Esophagus (tissue), 2 donors: Measurements from ENCODE around the gene ADARB1. TPM values are rescaled to one million over a fixed set of nuclear protein-coding genes. Genes with fewer than 3 reads are reported as not detected.

Source experiments
- H3K27ac ChIP-seq, 2 donors: one replicate each; pipeline ENCODE4 v1.5.1; 2013; ENCODE audit warnings: low read depth in 2 of 2, mild to moderate bottlenecking in 2 of 2, inconsistent platforms in 1 of 2, low read length in 1 of 2, moderate library complexity in 1 of 2
- H3K27me3 ChIP-seq, 2 donors: one replicate each; pipeline ENCODE4 v1.6.1; 2013; ENCODE audit warnings: low read length in 2 of 2, control low read depth in 1 of 2, mild to moderate bottlenecking in 1 of 2; ENCODE audit not compliant: insufficient read depth in 2 of 2, control insufficient read depth in 1 of 2
- H3K36me3 ChIP-seq, 2 donors: one replicate each; pipeline ENCODE4 v1.6.1; 2013; ENCODE audit warnings: low read length in 1 of 2; ENCODE audit not compliant: control insufficient read depth in 2 of 2, insufficient read depth in 2 of 2
- H3K4me1 ChIP-seq, 2 donors: one replicate each; pipeline ENCODE4 v1.6.1; 2013; ENCODE audit warnings: low read length in 1 of 2; ENCODE audit not compliant: control insufficient read depth in 2 of 2, insufficient read depth in 2 of 2
- H3K4me3 ChIP-seq, 2 donors: one replicate each; pipeline ENCODE4 v1.5.1; 2013; ENCODE audit warnings: low read length in 2 of 2, mild to moderate bottlenecking in 2 of 2, low read depth in 1 of 2, moderate library complexity in 1 of 2
- H3K9me3 ChIP-seq, 2 donors: one replicate each; pipeline ENCODE4 v1.6.1; 2013; ENCODE audit warnings: mild to moderate bottlenecking in 2 of 2, low read depth in 1 of 2, low read length in 1 of 2, moderate library complexity in 1 of 2; ENCODE audit not compliant: control insufficient read depth in 2 of 2, insufficient read depth in 1 of 2
- WGBS, 2 donors: extraction: QIAGEN DNeasy Blood & Tissue Kit; methylation state at CpG; one replicate each; pipeline ENCODE4 v1.1.7; 2013; 5-methylcytosine and 5-hydroxymethylcytosine counted together
- polyA plus RNA-seq, 2 donors: library from polyadenylated mRNA; stranded (reverse); fragments of 200-250 nt; gene quantifications; one replicate each; pipeline ENCODE4 v1.2.3, GENCODE V29; 2013
- donor health status: healthy with polysubstance abuse.
- donor health status: Bipolar disorder and iron deficiency.

Gene ADARB1
- polyA plus RNA-seq, 2 donors, result 4.7 to 7.9 TPM

DNA sequence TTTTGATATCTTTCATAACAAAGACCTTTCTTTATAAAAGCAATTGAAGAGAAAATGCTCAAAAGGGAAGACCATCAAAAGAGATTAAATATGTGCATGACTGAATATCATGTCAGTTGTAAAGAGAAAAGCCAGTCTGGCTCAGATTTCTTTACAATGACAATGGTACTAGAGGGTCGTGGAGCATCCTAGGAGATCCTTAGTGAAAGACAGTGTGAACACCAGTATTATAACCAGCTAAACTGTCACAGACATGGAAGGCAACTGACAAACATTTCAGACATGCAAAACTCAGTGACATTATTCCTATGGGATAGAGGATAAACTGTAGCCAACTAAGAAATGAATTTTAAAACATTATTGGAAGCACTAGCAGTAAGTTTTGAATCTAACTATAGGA, 27.1 kb upstream of the ADARB1 start:
- no peak overlapping the region for H3K4me3 ChIP-seq
- 77 to 80% methylated on average over 1 of the region's 1 CpG for WGBS, 2 donors
- no peaks in the 10 kb centered on the region for H3K9me3 ChIP-seq
- no peak overlapping the region for H3K27ac ChIP-seq
- peaks cover 0 to 3% of the 10 kb centered on the region in 2 donors for H3K4me1 ChIP-seq
- no peaks in the 10 kb centered on the region for H3K36me3 ChIP-seq
- no peaks in the 10 kb centered on the region for H3K27me3 ChIP-seq

DNA sequence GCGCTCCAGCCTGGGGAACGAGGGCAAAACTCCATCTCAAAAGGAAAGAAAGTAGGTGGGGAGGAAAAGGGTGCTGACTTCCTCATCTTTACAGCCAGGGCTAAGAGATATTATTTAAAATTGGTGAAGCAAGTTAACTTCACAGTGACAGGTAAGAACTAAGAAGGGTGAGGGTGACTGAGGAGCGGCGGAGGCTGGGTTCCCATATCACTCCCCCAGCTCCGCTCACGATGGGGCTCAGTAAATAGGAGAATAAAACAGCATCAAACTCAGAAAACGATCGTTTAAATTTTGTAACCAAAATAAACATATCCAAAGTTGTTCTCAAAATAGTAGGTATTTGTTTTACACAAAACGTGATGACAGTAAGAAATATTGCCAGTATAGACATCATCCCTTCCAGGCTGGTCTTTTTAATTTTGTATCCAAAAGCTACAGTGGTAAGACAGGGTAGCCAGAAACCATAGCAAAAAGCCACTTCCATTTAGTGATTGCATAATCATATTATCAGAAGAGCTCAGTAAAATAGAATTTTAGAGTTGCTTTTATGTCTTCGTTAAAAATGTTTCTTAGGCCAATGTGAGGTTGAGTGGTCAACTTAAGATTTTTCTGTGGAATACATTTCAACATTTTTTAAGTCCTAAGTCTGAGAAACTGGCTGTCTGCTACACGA, 26.2 kb upstream of the ADARB1 start:
- Histone ChIP-seq H3K9me3 (no peaks in the 10 kb centered on the region), H3K27me3 (no peaks in the 10 kb centered on the region), H3K4me3 (no peak overlapping the region), H3K27ac (no peak overlapping the region), H3K36me3 (no peaks in the 10 kb centered on the region), H3K4me1 (peaks cover 0 to 3% of the 10 kb centered on the region in 2 donors)
- WGBS, 2 donors, result 75 to 79% methylated on average over 11 of the region's 11 CpGs

- H3K4me3 ChIP-seq, result no peak overlapping the region
- peaks cover 0 to 3% of the 10 kb centered on the region in 2 donors for H3K4me1 ChIP-seq
- H3K36me3 ChIP-seq, result no peaks in the 10 kb centered on the region
- peak overlapping the region; percentile 12 to 24 for H3K27ac ChIP-seq
- H3K9me3 ChIP-seq, result no peaks in the 10 kb centered on the region
- WGBS, 2 donors, result 77 to 81% methylated on average over 7 of the region's 7 CpGs
- no peaks in the 10 kb centered on the region for H3K27me3 ChIP-seq
These were observed 25.4 kb upstream of the ADARB1 start for GRCh38 chr21:45048968-45049367.

DNA sequence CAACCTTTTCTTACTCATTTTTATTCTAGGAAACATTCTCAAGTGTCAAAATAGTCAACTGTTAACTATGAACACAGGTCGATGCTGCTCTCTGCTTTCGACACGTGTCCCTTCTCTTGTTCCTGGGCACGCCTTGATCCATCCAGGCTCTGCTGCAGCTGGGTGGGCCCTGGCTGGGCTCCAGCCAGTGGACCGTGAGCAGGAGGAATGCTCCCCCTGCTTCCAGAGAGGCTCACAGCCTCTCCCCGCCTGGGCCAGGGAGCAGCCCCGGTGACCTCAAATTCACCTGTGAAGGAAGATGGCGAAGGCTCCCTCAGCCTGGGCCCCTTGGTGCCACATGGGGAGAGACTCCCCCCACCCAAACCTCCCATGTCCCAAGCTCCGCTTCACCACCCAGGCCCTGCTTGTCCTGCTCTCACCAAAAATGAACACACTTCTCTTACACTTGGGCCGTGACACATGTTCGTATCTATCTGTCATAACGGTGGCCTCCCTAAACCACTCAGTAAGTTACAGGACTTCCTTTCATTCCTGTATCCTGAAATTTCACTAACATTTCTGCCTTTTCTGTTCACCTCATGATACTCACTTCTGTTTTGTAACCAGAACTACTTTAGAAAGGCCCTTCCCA, 24.6 kb upstream of the ADARB1 start:
- Histone ChIP-seq H3K27me3 (no peaks in the 10 kb centered on the region), H3K36me3 (no peaks in the 10 kb centered on the region), H3K27ac (peak overlapping the region; percentile 68 to 72), H3K4me1 (peaks cover 0 to 3% of the 10 kb centered on the region in 2 donors), H3K9me3 (no peaks in the 10 kb centered on the region), H3K4me3 (no peak overlapping the region)
- WGBS, 2 donors, result 69 to 71% methylated on average over 12 of the region's 12 CpGs

DNA sequence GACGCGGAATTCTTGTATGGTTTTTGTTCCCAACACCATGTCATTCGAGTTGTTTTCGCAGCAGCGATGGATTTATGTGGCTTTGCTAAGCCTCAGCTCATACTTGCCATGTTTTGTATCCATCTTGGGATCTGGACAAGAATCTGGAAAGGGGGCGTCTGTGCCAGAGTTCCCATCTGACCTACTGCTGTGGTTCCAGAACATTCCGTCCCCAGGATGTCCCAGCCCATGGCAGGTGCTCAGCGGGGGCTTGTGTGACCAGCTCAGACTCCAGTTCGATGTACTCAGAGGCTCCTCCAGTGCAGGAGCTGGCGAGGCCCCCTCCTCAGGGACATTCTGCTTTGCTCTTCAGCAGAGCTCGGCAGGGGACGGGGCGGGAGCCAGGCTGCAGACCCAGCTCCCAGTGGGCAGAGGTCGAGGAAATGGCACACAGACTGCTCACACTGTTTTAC, 24.0 kb upstream of the ADARB1 start:
- peaks cover 0 to 3% of the 10 kb centered on the region in 2 donors for H3K4me1 ChIP-seq
- WGBS, 2 donors, result 75 to 76% methylated on average over 14 of the region's 14 CpGs
- H3K9me3 ChIP-seq, result no peaks in the 10 kb centered on the region
- no peaks in the 10 kb centered on the region for H3K27me3 ChIP-seq
- no peak overlapping the region for H3K4me3 ChIP-seq
- no peaks in the 10 kb centered on the region for H3K36me3 ChIP-seq
- H3K27ac ChIP-seq, result peak overlapping the region; percentile 65 to 70

GRCh38 chr21:45050797-45051489, 23.4 kb upstream of the ADARB1 start:
- Histone ChIP-seq H3K27ac (peak overlapping the region; percentile 65 to 70), H3K27me3 (no peaks in the 10 kb centered on the region), H3K4me1 (peaks cover 0 to 3% of the 10 kb centered on the region in 2 donors), H3K9me3 (no peaks in the 10 kb centered on the region), H3K36me3 (no peaks in the 10 kb centered on the region), H3K4me3 (no peak overlapping the region)
- 67 to 70% methylated on average over 19 of the region's 19 CpGs for WGBS, 2 donors

DNA sequence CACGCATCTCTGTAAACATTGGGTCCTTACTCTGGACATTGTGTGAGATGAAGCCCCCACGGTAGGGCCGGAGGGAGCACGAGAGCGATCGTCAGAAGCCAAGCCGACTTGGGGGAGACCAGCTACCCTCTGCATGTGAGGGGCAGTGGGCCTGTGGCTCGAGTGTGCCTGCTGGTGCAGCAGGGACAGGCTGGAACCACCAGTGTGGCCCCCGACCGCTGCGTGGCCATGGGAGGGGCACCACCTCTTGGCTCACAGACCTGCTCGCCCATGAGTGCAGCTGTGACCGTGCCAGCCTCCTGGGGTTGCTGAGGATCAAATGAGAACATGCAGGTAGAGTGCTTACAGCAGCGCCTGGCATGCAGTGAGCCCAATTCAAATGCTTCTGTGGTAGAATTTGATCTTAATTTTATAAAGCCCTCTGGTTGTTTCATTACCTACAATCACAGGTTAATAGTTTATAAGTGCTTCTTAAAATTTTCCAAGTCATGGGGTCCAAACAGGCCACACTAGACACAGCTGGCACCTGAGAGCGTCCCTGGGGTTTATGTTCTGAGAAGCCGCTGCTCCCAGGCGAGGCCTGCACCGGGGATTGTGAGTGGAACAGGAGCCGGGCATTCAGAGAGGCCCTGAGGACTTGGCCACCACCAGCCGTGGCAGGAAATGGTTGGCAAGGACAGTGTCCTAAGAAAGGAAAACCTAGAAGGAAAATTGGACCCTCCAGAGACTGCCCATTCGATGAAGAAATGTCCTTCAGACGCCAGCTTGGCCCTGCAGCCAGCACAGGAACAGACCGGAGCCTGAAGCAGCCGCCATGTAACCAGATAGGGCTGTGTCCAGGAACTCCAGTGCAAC, 22.6 kb upstream of the ADARB1 start:
- Histone ChIP-seq H3K27me3 (no peaks in the 10 kb centered on the region), H3K9me3 (no peaks in the 10 kb centered on the region), H3K27ac (peak overlapping the region in 1 of 2 donors; percentile 10), H3K4me1 (peaks cover 0 to 3% of the 10 kb centered on the region in 2 donors), H3K4me3 (no peak overlapping the region), H3K36me3 (no peaks in the 10 kb centered on the region)
- WGBS, 2 donors, result 80 to 83% methylated on average over 24 of the region's 24 CpGs

GRCh38 chr21:45052960-45053359, 21.4 kb upstream of the ADARB1 start:
- Histone ChIP-seq H3K36me3 (no peaks in the 10 kb centered on the region), H3K27me3 (no peaks in the 10 kb centered on the region), H3K4me1 (peaks cover 0 to 3% of the 10 kb centered on the region in 2 donors), H3K27ac (no peak overlapping the region), H3K4me3 (no peak overlapping the region), H3K9me3 (no peaks in the 10 kb centered on the region)
- WGBS, 2 donors, result 73 to 88% methylated on average over 10 of the region's 10 CpGs

DNA sequence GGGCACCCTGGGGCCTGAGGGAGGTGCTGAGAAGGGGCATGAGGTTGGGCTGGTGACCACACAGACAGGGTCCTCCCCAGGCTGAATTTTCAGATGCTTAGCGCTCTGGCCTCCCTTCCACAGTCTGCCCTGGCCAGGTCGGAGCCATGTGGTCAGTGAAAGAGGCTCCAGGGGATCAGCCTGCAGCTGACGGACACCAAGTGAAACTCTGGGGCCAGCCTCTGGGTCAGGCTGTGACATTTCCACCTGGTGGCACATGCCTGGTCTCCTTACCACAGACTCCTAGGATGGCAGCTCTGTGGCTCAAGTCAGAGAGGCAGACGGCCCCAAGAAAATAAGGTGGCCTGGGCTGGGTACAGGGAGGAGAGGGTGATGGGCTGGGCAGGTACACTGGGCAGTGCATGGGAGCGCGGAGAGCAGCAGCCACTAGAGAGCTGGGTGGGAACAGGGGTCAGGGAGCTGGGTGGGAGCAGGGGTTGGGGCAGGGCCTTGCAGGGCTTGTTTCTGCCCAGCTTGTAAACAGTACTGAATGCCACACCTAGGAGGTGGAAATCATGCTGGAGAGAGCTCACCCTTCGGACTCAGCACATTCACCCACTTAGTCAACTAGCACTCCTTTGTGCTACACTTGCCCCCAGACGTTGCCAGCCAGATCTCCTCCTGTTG, 20.7 kb upstream of the ADARB1 start:
- Histone ChIP-seq H3K36me3 (no peaks in the 10 kb centered on the region), H3K4me1 (peaks cover 0 to 3% of the 10 kb centered on the region in 2 donors), H3K27me3 (no peaks in the 10 kb centered on the region), H3K4me3 (no peak overlapping the region), H3K27ac (no peak overlapping the region), H3K9me3 (no peaks in the 10 kb centered on the region)
- WGBS, 2 donors, result 82 to 88% methylated on average over 8 of the region's 8 CpGs
